ENCODE results near the gene KRTAP9-7.

Gene KRTAP9-7

DNA sequence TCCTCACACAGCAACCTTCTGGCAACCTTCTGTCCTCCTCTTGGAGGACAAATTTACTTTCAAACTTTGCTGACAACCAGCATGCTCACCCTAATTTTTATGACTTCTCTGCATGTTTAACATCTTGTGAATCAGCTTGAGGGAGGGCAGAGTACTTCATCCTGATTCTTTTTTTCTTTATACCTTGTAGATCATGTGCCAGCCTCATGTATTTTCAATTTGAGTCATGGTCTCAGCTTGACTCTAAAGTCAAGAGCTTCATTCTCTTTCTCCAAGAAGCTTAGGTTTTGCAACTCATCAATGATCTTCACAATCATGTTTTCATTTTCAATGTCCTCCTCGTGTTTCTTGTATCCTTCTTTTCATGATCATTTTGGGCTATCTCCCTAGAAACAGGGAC lies 3.6 kb upstream of the KRTAP9-7 start:
- DNase-seq (ENCODE audit: low spot score), result no peak

DNA sequence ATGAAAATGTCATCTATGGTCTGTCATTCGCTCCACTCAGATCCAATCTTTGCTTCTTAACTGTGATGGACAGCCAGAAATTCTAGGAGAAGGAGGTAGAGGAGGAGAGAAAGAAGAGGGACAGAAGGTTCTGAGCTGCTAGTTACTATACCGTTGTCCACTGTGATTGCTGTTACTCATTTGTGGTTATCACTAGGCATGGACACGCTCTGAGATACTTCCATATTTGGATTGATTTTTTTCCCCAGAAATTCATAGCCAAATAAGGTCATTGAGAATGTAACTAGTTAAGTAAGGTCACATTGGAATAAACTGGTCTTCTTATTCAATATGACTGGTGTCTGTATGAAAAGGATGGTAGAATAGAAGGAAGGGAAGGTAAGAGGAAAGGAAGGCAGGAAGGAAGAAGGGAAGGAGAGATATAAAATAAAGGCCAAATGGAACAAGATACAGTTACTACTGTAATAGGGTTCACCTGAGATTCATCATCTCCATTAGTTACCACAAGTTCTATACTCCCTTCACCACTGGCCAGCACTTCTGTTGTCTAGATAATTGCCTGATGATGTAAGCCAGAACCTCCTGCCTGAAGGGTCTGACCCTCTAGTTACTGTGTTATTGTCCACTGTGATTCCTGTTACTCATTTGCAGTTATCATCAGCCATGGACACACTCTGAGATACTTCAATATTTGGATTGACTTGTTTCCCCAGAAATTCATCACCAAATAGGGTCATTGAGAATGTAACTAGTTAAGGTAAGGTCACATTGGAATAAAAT lies 2.9 kb downstream of the KRTAP9-7 start:
- no peak for DNase-seq (ENCODE audit: low spot score)

DNA sequence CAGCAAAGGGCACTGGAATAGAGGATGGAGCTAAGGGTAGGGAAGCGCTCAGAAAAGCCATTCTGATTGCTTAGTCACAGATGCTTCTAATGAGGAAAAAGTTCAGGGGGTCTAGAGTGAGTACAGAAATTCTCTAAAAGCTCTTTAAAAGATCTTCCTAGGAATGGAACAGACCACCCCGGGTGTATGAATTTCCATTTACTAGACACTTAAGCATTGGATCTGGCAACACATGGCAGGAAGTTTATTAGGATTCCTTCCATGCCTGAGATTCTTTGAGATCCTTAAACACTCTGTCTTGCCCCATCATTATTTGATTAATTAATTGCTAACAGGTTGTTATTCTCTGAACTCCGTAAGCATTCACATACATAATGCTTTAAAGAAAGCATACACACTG lies 8.5 kb downstream of the KRTAP9-7 start:
- DNase-seq (ENCODE audit: low spot score), result no peak

DNA sequence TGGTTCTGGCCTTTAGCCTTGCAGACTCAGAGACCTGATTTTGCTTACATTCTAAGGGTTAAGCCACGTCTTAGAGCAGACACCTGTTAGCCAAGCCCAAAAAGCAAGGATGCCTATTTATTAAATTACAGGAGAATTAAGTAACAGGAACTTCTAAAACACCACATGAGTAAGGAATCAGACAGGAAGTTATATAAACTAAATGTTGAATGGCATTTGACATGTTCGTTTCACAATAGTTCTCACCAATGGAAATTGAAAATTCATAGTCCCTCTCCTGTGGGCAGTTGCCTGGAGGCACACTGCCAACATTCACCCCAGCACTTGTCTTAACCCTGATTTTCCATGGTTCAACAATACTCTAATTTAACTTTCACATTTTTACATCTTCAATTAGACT lies 9.0 kb downstream of the KRTAP9-7 start:
- DNase-seq (ENCODE audit: low spot score), result no peak

- no peak for DNase-seq (ENCODE audit: low spot score)
Measured at GRCh38 chr17:41287050-41287449, 11.6 kb downstream of the KRTAP9-7 start.

- DNase-seq (ENCODE audit: low spot score), result no peak
Measured at GRCh38 chr17:41294016-41294415, 18.5 kb downstream of the KRTAP9-7 start.

GRCh38 chr17:41296846-41297245 lies 21.3 kb downstream of the KRTAP9-7 start:
- no peak for DNase-seq (ENCODE audit: low spot score)

GRCh38 chr17:41298458-41299135 lies 23.1 kb downstream of the KRTAP9-7 start:
- no peak for DNase-seq (ENCODE audit: low spot score)

DNA sequence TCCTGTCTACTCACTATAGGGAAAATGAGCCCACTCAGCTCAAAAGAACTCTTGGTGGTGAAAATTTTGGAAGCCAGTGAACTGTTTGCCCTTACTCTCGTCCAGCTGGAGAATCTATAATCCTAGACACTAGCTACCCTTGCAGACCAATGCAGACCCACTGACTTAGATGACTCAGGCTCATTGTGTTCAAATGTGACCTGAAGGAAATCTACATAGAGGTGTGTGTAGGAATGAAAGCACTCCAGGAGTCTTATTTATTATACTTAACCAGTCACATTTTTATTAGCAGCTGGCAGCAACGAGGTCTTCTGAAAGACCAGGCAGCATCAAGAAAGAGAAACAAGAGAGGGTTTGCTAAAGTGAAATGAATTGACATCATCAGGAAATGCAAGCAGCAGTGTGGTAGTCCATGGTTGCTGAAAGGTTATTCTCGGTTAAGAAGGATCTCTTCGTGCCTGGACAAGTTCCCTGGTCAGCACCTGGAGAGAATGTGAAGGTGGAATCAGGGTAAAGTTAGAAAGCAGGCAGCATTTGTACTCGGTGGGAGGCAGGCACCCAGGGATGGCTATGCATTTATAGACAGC lies 25.8 kb downstream of the KRTAP9-7 start:
- DNase-seq (ENCODE audit: low spot score), result no peak

- no peak for DNase-seq (ENCODE audit: low spot score)
Measured at GRCh38 chr17:41301916-41302901, 26.7 kb downstream of the KRTAP9-7 start, which contains the start of gene KRTAP29-1. TSS of gene KRTAP29-1 (minus strand) at chr17:41302851. CDS start at chr17:41302851, 0 bp downstream.

DNA sequence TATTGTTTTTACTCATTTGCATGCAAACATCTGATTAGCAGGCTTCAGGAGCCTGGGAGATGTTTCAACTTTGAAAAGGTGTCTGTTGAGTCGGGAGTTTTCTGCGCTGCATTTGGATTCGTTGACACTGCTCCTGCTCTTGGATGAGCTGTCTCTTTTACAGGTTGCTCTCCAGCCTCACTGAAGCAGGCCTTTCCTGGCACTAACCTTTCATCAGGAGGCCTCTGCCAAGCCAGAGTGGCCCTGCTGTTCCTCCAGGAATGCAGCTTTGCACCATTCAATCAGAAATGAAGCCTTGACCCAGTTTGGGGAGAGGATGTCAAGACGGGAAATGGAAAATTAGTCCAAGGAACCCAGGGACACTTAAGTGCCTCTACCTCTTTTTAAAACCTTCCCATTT lies 27.5 kb downstream of the KRTAP9-7 start:
- DNase-seq (ENCODE audit: low spot score), result no peak

DNA sequence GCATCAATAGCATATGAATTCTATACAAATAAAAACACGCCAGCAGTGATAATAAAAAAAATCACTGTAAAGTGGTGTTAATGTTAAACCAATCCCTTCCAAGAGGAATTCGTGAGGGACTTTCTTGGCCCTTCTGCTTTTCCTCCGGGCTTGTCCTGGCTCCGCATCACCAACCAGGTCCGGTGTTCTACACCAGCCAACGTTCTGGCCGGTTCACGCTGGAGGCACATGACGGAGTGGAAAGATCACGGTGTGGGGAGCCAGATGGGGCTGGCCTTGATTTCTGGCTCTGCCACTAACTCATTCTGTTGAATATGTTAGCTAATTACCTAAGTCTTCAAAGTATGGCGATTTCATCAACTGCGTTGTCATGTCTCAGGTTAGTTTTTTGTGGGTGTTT lies 28.6 kb downstream of the KRTAP9-7 start:
- DNase-seq (ENCODE audit: low spot score), result no peak

DNA sequence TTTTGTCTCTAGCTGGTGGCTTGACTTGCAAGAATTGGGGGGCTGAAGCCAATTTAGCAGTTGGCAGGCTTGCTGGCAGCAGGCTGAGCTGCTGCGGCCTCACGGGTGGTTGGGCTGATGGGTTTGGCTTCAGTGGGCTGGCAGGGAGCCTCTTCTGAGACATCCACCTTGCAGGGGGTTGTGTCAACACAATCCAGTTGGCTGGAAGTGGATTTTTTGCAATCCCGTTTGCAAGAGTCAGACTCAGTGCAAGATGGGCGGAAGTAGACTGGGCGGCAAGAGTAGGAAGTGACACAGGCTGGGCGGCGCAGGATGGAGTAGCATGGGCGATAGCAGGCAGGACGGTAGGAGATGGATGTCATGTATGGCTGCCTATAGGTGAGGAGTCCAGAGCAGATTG lies 32.1 kb downstream of the KRTAP9-7 start:
- no peak for DNase-seq (ENCODE audit: low spot score)

DNA sequence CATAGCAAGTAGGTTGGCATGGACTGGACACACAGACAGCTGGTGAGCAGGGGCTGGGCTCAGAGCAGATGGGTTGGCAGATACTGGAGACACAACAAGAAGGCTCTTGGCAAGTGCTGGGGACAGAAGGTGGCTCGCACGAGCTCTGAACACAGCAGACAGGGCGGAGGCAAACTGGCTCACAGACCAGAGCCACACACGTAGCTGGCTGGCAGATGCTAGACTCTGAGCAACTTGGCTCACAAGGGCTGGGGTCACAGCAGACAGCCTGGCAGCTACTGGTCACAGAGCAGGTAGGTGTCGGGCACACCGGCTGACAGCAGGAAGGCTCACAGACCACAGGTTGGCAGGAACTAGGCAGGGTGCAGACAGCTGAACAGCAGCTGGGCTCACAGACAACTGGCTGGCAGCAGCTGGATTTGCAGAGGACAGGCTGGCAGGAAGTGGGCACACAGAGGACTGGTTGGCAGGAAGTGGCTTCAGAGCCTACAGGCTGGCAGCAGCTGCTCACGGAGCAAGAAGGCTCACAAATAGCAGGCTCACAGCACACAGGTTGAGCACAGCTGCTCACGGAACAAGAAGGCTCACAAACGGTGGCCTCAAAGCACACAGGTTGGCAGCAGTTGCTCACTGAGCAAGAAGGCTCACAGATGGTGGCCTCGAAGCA lies 32.9 kb downstream of the KRTAP9-7 start:
- no peak for DNase-seq (ENCODE audit: low spot score)

- no peak for DNase-seq (ENCODE audit: low spot score)
Measured at GRCh38 chr17:41308918-41309359, 33.4 kb downstream of the KRTAP9-7 start, which contains the start of gene KRTAP16-1. TSS of gene KRTAP16-1 (minus strand) at chr17:41309309. CDS start at chr17:41309253, 56 bp downstream.

GRCh38 chr17:41311111-41311510 lies 35.6 kb downstream of the KRTAP9-7 start:
- DNase-seq (ENCODE audit: low spot score), result no peak

DNA sequence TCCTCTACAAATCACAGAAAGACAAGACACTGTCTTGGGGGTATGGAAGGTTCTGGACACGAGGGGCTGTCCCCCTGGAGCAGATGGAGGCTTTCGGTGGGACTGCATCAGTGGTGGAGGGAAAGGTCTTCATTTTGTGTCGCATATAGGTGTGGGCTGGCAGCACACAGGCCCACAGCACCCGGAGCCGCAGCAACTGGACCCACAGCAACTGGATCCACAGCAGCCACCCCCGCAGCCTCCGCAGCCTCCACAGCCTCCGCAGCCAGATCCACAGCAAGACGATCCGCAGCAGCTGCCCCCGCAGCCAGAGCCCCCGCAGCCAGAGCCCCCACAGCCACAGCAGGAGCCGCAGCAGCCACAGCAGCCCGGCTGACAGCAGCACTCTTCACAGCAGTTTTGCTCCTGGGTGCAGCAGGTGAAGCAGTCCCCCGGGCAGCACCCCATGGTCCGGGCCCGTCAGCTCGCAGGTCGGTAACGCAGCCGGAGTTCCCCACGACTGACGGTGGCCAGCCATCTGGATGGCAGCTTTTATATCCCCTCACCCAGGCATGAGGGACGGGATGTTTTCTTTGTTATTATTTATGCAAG lies 39.8 kb downstream of the KRTAP9-7 start, which contains the start of gene KRTAP17-1:
KRTAP17-1 (minus strand) TSS at position 507 of the 591 bp plus-strand sequence; CDS start at position 447, 60 bp downstream.
- DNase-seq (ENCODE audit: low spot score), result no peak

DNA sequence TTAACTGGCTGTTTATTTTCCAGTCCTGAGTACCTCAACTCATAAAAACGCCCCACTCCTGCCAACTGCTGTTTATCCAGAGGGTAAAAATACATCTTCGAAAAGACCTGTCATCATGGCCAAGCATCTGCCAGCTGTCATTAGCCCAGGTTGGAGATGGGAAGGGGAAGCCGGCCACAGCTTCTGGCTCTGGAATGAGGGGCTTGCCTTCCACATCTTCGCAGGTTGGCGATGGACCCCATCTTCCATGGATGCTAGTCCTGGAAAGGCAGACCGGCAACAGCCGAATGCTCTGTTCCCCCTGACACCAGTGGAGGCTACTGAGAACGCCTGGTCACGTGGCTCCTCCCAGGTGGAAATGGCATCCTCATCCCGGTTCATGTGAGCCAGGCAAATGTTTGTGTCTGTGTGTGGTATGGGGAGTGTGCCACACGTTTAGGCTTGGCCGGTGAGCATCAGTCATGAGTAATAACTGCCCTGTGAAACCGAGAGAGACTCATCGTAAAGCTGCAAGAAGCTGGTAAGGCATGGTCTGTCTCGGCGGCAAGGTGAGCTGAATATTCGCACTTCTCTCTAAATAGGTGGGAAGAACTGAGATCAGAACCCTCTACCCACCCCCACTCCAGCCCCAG lies 40.4 kb downstream of the KRTAP9-7 start:
- DNase-seq (ENCODE audit: low spot score), result no peak

DNA sequence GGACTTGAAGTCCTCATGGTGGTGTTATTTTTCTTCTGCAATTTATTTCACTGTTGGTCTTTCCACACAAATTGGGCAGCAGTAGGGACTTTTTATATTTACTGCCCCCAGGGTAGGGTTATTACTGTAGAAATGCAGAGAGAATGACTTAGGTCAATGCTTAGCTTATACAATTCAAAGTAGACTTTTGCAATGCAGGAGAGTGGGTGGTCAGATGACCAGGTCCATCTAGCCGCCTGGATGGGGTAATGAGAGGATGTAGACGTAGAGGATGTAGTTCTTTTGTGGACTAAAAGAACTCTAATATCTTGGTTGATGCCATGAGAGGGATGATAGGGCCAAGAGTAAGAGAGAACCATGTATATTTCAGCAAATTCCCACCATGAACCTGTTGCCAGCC lies 42.7 kb downstream of the KRTAP9-7 start:
- DNase-seq (ENCODE audit: low spot score), result no peak

All from LoVo (cell line).